B cell (primary cell): ENCODE data around the gene FLRT1. TPM values are rescaled to one million over a fixed set of nuclear protein-coding genes. Genes with fewer than 3 reads are reported as not detected.

Source experiments
- ATAC-seq: fragments of 200-7000 bp; cut with Tn5 transposase; one replicate; pipeline ENCODE4 v1.10.0; 2021; ENCODE audit warnings: low read depth, mild to moderate bottlenecking, moderate number of reproducible peaks, moderate library complexity
- CTCF ChIA-PET: fragments of 350-600 bp; sonication (Branson Sonifier 250); formaldehyde crosslinking; loops from one replicate; lab custom pipeline; 2021; ENCODE audit warnings: antibody characterized with exemption, inconsistent platforms; lab: Charles Lee
- POLR2A ChIA-PET: fragments of 350-600 bp; sonication (Branson Sonifier 250); formaldehyde crosslinking; loops from one replicate; lab custom pipeline; 2021; ENCODE audit warnings: antibody characterized with exemption; lab: Charles Lee
- DNase-seq: peaks from one replicate; pipeline ENCODE4 v3.0.0; 2013
- H2AFZ ChIP-seq: 2 replicates; pipeline ENCODE4 v1.6.1; 2012; ENCODE audit warnings: mild to moderate bottlenecking, low read depth, low read length; ENCODE audit not compliant: insufficient read depth, poor library complexity, severe bottlenecking
- H3K27ac ChIP-seq, 2 donors: 1 replicate in 1 of 2; 2 replicates in 1 of 2; pipeline ENCODE4 v1.5.1; 2012 to 2013; ENCODE audit warnings: low read length in 2 of 2, mild to moderate bottlenecking in 2 of 2, moderate library complexity in 1 of 2
- H3K27me3 ChIP-seq, 4 experiments: fragments of 200-600 bp in 1 of 4; sonication (generic) in 1 of 4; replicated peaks in 1 of 4; 1 replicate in 2 of 4; 2 replicates in 2 of 4; pipeline versions ENCODE4 v1.6.1 to v1.7.0; 2013 to 2016; ENCODE audit warnings: low read length in 3 of 4, mild to moderate bottlenecking in 2 of 4, mixed read lengths in 1 of 4, moderate library complexity in 1 of 4; ENCODE audit not compliant: insufficient read depth in 4 of 4, control insufficient read depth in 3 of 4; ENCODE audit errors: control extremely low read depth in 1 of 4
- H3K36me3 ChIP-seq, 2 experiments: replicated peaks in 1 of 2; 1 replicate in 1 of 2; 2 replicates in 1 of 2; pipeline versions ENCODE4 v1.6.1 to v1.7.1; 2013; ENCODE audit warnings: low read length in 1 of 2; ENCODE audit not compliant: insufficient read depth in 2 of 2, control insufficient read depth in 1 of 2; ENCODE audit errors: control extremely low read depth in 1 of 2, extremely low read depth in 1 of 2
- H3K4me1 ChIP-seq, 2 donors: fragments of 200-600 bp in 1 of 2; sonication (generic) in 1 of 2; 1 replicate in 1 of 2; 2 replicates in 1 of 2; pipeline versions ENCODE4 v1.5.1 to v1.6.1; 2013 to 2017; ENCODE audit warnings: low read length in 2 of 2; ENCODE audit not compliant: control insufficient read depth in 2 of 2, insufficient read depth in 2 of 2
- H3K4me2 ChIP-seq: replicated peaks from 2 replicates; pipeline ENCODE3; 2012; ENCODE audit warnings: mild to moderate bottlenecking, low read depth, low read length; ENCODE audit not compliant: poor library complexity, severe bottlenecking
- H3K4me3 ChIP-seq, 5 experiments: fragments of 200-600 bp in 1 of 5; sonication (generic) in 1 of 5; 1 replicate in 3 of 5; 2 replicates in 2 of 5; pipeline versions ENCODE4 v1.5.1 to v1.7.0; 2011 to 2016; ENCODE audit warnings: low read length in 4 of 5, mild to moderate bottlenecking in 4 of 5, low read depth in 2 of 5, control low read depth in 1 of 5, moderate library complexity in 1 of 5; ENCODE audit not compliant: insufficient read depth in 1 of 5; ENCODE audit errors: control extremely low read depth in 1 of 5, extremely low read depth in 1 of 5
- H3K79me2 ChIP-seq: fragments of 200-600 bp; sonication (generic); one replicate; pipeline ENCODE4 v1.6.0; 2016; ENCODE audit warnings: low read length; ENCODE audit not compliant: control insufficient read depth, insufficient read depth
- H3K9ac ChIP-seq: fragments of 200-600 bp; sonication (generic); 2 replicates; pipeline ENCODE4 v1.6.1; 2017; ENCODE audit warnings: mild to moderate bottlenecking, low read length, moderate library complexity
- H3K9me3 ChIP-seq, 3 donors: one replicate each; pipeline versions ENCODE4 v1.6.1 to v1.7.1; 2013; ENCODE audit warnings: low read length in 2 of 3; ENCODE audit not compliant: control insufficient read depth in 2 of 3, insufficient read depth in 1 of 3; ENCODE audit errors: control extremely low read depth in 1 of 3
- H4K20me1 ChIP-seq: 2 replicates; pipeline ENCODE4 v1.6.0; 2012; ENCODE audit warnings: mild to moderate bottlenecking, low read length; ENCODE audit not compliant: insufficient read depth, control insufficient read depth, poor library complexity, severe bottlenecking
- H3K27ac Mint-ChIP-seq: one replicate; pipeline ENCODE4 v1.8.0; 2021; ENCODE audit warnings: mixed read lengths
- H3K27me3 Mint-ChIP-seq: one replicate; pipeline ENCODE4 v1.8.0; 2021; ENCODE audit warnings: mixed read lengths
- H3K4me1 Mint-ChIP-seq: one replicate; pipeline ENCODE4 v1.8.0; 2021; ENCODE audit warnings: mixed read lengths
- H3K4me3 Mint-ChIP-seq: one replicate; pipeline ENCODE4 v1.8.0; 2021; ENCODE audit warnings: mixed read lengths
- H3K9me3 Mint-ChIP-seq: one replicate; pipeline ENCODE4 v1.8.0; 2022; ENCODE audit warnings: mixed read lengths; ENCODE audit not compliant: insufficient read depth
- EZH2 ChIP-seq: IDR thresholded peaks from 2 replicates; pipeline ENCODE4 v1.6.1; 2012; ENCODE audit warnings: borderline replicate concordance, low read depth, mild to moderate bottlenecking, moderate library complexity, low read length; ENCODE audit not compliant: insufficient read depth, poor library complexity, severe bottlenecking
- WGBS: methylation state at CpG from one replicate; pipeline ENCODE4 v1.1.5; 2013; ENCODE audit warnings: missing lambda C conversion rate; ENCODE audit not compliant: insufficient coverage; 5-methylcytosine and 5-hydroxymethylcytosine counted together
- intact Hi-C: fragments of 100-400 bp; cut with micrococcal nuclease; formaldehyde crosslinking; loops from one replicate; pipeline ENCODE4 v1.10.0; 2022
- polyA plus RNA-seq: library from polyadenylated mRNA; depleted of rRNA; stranded (reverse); fragments of >200 nt; gene quantifications from 2 replicates; pipeline ENCODE4 v1.2.3, GENCODE V29; 2012
- total RNA-seq, 2 donors: library from RNA; stranded (reverse); fragments of 120-200 nt in 1 of 2; gene quantifications; 1 replicate in 1 of 2; 2 replicates in 1 of 2; pipeline versions ENCODE4 v1.2.3 to v1.2.4, GENCODE V29; 2013 to 2022
- TF ChIP-seq, protein P1 (sequence below): fragments of 200-600 bp; IDR thresholded peaks from one replicate; pipeline ENCODE4 v1.8.0; 2022; ENCODE audit warnings: antibody characterized with exemption, mild to moderate bottlenecking

Gene FLRT1
- total and polyA plus RNA-seq, 2 donors (not counting 1 experiment from before 2014, with no cell fraction given): not detected

DNA sequence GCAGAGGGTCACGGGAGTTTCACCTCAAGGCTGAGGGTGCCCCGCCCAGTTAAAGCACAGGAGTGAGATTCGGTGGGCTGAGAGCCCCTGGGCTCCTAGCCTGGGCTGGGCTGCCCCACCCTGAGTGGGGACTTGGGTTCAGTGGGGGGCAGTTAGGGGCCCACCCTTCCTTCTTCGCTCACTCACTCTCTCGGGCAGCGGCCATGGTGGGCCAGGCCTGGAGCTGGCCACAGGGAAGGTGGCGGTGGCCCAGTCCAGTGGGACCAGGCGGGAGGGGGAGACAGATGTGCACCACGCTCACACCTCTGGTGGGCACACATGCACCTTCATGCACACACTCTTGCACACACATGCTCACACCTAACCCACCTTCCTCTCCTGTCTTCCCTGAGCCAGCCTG, 6.1 kb downstream of the FLRT1 start:
- no peak for TF ChIP-seq EZH2
- TF ChIP-seq, protein P1, sequence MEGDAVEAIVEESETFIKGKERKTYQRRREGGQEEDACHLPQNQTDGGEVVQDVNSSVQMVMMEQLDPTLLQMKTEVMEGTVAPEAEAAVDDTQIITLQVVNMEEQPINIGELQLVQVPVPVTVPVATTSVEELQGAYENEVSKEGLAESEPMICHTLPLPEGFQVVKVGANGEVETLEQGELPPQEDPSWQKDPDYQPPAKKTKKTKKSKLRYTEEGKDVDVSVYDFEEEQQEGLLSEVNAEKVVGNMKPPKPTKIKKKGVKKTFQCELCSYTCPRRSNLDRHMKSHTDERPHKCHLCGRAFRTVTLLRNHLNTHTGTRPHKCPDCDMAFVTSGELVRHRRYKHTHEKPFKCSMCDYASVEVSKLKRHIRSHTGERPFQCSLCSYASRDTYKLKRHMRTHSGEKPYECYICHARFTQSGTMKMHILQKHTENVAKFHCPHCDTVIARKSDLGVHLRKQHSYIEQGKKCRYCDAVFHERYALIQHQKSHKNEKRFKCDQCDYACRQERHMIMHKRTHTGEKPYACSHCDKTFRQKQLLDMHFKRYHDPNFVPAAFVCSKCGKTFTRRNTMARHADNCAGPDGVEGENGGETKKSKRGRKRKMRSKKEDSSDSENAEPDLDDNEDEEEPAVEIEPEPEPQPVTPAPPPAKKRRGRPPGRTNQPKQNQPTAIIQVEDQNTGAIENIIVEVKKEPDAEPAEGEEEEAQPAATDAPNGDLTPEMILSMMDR: no peak
- Mint-ChIP-seq H3K4me1 (no peaks in the 10 kb centered on the region), H3K27ac (no peak overlapping the region), H3K4me3 (no peak overlapping the region), H3K27me3 (peaks cover 15% of the 10 kb centered on the region), H3K9me3 (no peaks in the 10 kb centered on the region)
- CTCF ChIA-PET: no interaction called here
- H3K36me3 ChIP-seq: no peaks in the 10 kb centered on the region
- H4K20me1 ChIP-seq: no peaks in the 10 kb centered on the region
- H3K9ac ChIP-seq: no peak overlapping the region
- 89% methylated on average over 8 of the region's 9 CpGs for WGBS
- no peaks in the 10 kb centered on the region for H3K79me2 ChIP-seq
- DNase-seq: no peak
- no peak overlapping the region for H3K4me2 ChIP-seq
- POLR2A ChIA-PET: no interaction called here
- no peak overlapping the region for H2AFZ ChIP-seq
- H3K9me3 ChIP-seq: no peaks in the 10 kb centered on the region
- intact Hi-C loops: no loop called here
- no peak overlapping the region for H3K27ac ChIP-seq
- H3K27me3 ChIP-seq: peaks cover 0 to 16% (median 3%) of the 10 kb centered on the region in 4 experiments
- no peak overlapping the region for H3K4me3 ChIP-seq
- peaks cover 2 to 3% of the 10 kb centered on the region in 2 donors for H3K4me1 ChIP-seq
- no peak for ATAC-seq

GRCh38 chr11:64042301-64042700, 6.6 kb downstream of the FLRT1 start:
- DNase-seq: no peak
- H3K27me3 Mint-ChIP-seq: peaks cover 14% of the 10 kb centered on the region
- CTCF ChIA-PET: no interaction called here

More at GRCh38 chr11:64042301-64042700, 6.6 kb downstream of the FLRT1 start:
- Histone ChIP-seq H3K4me1 (no peaks in the 10 kb centered on the region), H3K9me3 (no peaks in the 10 kb centered on the region), H3K4me2 (no peak overlapping the region), H4K20me1 (no peaks in the 10 kb centered on the region), H3K36me3 (no peaks in the 10 kb centered on the region), H2AFZ (no peak overlapping the region), H3K79me2 (no peaks in the 10 kb centered on the region), H3K27ac (no peak overlapping the region), H3K9ac (no peak overlapping the region), H3K27me3 (peaks cover 0 to 11% (median 2%) of the 10 kb centered on the region in 4 experiments), H3K4me3 (no peak overlapping the region)
- intact Hi-C loops: no loop called here
- TF ChIP-seq EZH2: no peak
- TF ChIP-seq, protein P1: no peak
- Mint-ChIP-seq H3K9me3 (no peaks in the 10 kb centered on the region), H3K4me1 (no peaks in the 10 kb centered on the region), H3K27ac (no peak overlapping the region), H3K4me3 (no peak overlapping the region)
- 85% methylated on average over 4 of the region's 4 CpGs for WGBS
- no peak for ATAC-seq
- POLR2A ChIA-PET: no interaction called here
